GM13976 (cell line): ENCODE data around the gene ADCY4.

Experiments
- DNase-seq: peaks from one replicate; pipeline ENCODE4 v3.0.0; 2012; ENCODE audit warnings: low spot score
- CTCF ChIP-seq: IDR thresholded peaks from 2 replicates; pipeline ENCODE4 v1.5.1; 2012; ENCODE audit warnings: borderline replicate concordance, mild to moderate bottlenecking; ENCODE audit not compliant: insufficient read depth; ENCODE audit errors: extremely low read depth, missing control alignments, control extremely low read depth
- in situ Hi-C: fragments of 300-500 bp; cut with MboI; formaldehyde crosslinking; loops from one replicate; pipeline ENCODE4 v1.12.0; 2022; ENCODE audit warnings: low sequenced_read_pairs, mixed read lengths, inconsistent platforms; ENCODE audit not compliant: unreplicated experiment

ADCY4 gene

GRCh38 chr14:24370748-24371147 is 35.9 kb upstream of the ADCY4 start:
- in situ Hi-C loops = no loop called here
- no peak for TF ChIP-seq CTCF
- DNase-seq = no peak

- no peak for TF ChIP-seq CTCF
- in situ Hi-C loops = loop anchor here (10.0 kb wide), 1 partner anchor 65 kb away; no protein-coding TSS in a partner anchor
- DNase-seq = no peak
Observed at GRCh38 chr14:24369907-24370687, 35.2 kb upstream of the ADCY4 start.

DNA sequence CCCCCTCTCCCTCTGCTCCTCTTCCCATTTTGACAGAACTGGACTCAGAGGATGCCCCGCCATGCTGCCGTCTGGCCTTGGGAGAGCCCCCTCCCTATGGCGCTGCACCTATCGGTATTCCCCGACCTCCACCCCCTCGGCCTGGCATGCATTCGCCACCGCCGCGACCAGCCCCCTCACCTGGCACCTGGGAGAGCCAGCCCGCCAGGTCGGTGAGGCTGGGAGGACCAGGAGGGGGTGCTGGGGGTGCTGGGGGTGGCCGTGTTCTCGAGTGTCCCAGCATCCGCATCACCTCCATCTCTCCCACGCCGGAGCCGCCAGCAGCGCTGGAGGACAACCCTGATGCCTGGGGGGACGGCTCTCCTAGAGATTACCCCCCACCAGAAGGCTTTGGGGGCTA is 34.6 kb upstream of the ADCY4 start:
- in situ Hi-C loops = loop anchor here (10.0 kb wide), 1 partner anchor 65 kb away; no protein-coding TSS in a partner anchor
- no peak for DNase-seq
- TF ChIP-seq CTCF = no peak

DNA sequence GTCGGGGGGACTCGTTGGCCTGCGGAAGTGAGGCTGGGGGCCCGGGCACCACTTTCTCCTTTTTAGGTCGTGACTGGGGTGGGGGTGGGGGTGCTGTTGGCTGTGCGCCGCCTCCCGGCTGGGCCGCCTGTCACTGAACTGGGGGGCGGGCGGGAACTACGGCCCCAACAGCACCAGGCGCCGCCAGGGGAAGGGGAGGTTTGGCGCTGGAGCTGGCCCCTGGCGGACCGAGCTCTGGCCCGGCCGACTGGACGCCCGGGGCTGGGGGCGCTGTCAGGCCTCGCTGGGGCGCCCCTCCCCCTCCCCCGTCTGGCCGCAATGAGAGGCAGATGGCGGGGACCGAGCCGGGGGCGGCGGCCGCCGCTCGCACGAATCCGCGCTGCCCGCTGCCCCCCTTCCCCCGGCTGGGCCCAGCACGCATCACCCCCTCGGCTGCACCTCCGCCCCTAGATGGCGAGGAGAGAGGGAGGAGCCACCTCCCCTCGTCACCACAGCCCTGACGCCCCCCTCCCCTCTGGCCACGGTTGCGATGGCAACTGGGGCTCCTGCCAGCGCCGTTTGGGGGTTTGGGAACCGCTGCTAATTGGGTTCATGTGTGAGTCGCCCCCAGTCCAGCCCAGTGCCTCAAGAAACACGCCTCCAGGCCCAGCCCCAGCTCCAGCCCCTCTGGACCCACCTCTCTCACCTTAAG is 33.8 kb upstream of the ADCY4 start:
- peak; percentile 16 for TF ChIP-seq CTCF
- peak; percentile 84 for DNase-seq
- in situ Hi-C loops = loop anchor here (10.0 kb wide), 1 partner anchor 66 kb away; no protein-coding TSS in a partner anchor

GRCh38 chr14:24368212-24368561 is 33.3 kb upstream of the ADCY4 start:
- no peak for TF ChIP-seq CTCF
- in situ Hi-C loops = loop anchor here (10.0 kb wide), 1 partner anchor 67 kb away; no protein-coding TSS in a partner anchor
- DNase-seq = no peak

GRCh38 chr14:24367514-24368211 is 32.8 kb upstream of the ADCY4 start, which contains the start of gene NFATC4:
Gene NFATC4, plus strand, starts transcription at chr14:24368184. Its CDS starts 157 bp downstream, at chr14:24368341.
- in situ Hi-C loops = loop anchor here (10.0 kb wide), 1 partner anchor 67 kb away; no protein-coding TSS in a partner anchor
- DNase-seq = peak; percentile 75
- TF ChIP-seq CTCF = no peak
